Omental fat pad (tissue), 4 donors: ENCODE data around the gene DNAJB13. TPM values are rescaled to one million over a fixed set of nuclear protein-coding genes. Genes with fewer than 3 reads are reported as not detected.
A peak's percentile ranks its signal among the peaks of the same experiment; 100 is the strongest.

Experiments used
- ATAC-seq: fragments of 150-250 bp; one replicate; pipeline ENCODE4 v1.9.1; 2016; ENCODE audit warnings: mild to moderate bottlenecking, moderate library complexity; ENCODE audit not compliant: low FRiP score
- DNase-seq: peaks from one replicate; pipeline ENCODE4 v3.0.0-alpha.2; 2019; ENCODE audit warnings: low spot score
- CTCF ChIP-seq, 3 donors: fragments of 450-650 bp; IDR thresholded peaks; one replicate each; pipeline ENCODE4 v1.5.1; 2016 to 2017; ENCODE audit warnings: antibody characterized with exemption in 3 of 3, mild to moderate bottlenecking in 3 of 3, moderate library complexity in 2 of 3
- total RNA-seq, 4 donors: library from RNA; depleted of rRNA; stranded (reverse); fragments of >200 nt; gene quantifications; one replicate each; pipeline ENCODE4 v1.1.0, GENCODE V29; 2016

Gene DNAJB13
- total RNA-seq, 4 donors from 2014 or later = not detected

- ATAC-seq = no peak
- no peak for TF ChIP-seq CTCF (IDR thresholded peaks at IDR 0.05)
- DNase-seq = no peak
Observed at GRCh38 chr11:74017631-74018030, 66.8 kb downstream of the DNAJB13 start.

GRCh38 chr11:74018331-74019005 is 67.6 kb downstream of the DNAJB13 start:
- peak; percentile 66 for DNase-seq
- peak; percentile 91 for ATAC-seq
- TF ChIP-seq CTCF (IDR thresholded peaks at IDR 0.05) = no peak

GRCh38 chr11:74019104-74019738 is 68.4 kb downstream of the DNAJB13 start:
- TF ChIP-seq CTCF (IDR thresholded peaks at IDR 0.05) = no peak
- no peak for ATAC-seq
- no peak for DNase-seq

- no peak for TF ChIP-seq CTCF (IDR thresholded peaks at IDR 0.05)
- no peak for ATAC-seq
- DNase-seq = no peak
Observed at GRCh38 chr11:74019860-74020259, 69.0 kb downstream of the DNAJB13 start.

Other genes with a start within 250 kb of the DNAJB13 start
- gene RAB6A, start 190.0 kb upstream of the DNAJB13 start, total RNA-seq = 100 to 1,000 TPM; 107 to 145 (median 118) TPM
- gene MRPL48, start 163.2 kb upstream of the DNAJB13 start, total RNA-seq = 10 to 100 TPM; 10.7 to 19.8 (median 12.3) TPM
- gene COA4, start 74.2 kb upstream of the DNAJB13 start, total RNA-seq = 10 to 100 TPM; 51.9 to 92.0 (median 75.7) TPM
- 10 to 100 TPM in 1 of 4 donors, 1 to 10 TPM in 3; 7.1 to 11.4 (median 9.7) TPM for gene PAAF1, start 74.0 kb upstream of the DNAJB13 start, total RNA-seq
- gene UCP2, start 31.8 kb downstream of the DNAJB13 start, total RNA-seq = 100 to 1,000 TPM in 3 of 4 donors, 10 to 100 TPM in 1; 58.9 to 163 (median 131) TPM
- 1 to 10 TPM in 2 of 4 donors, under 1 TPM in 2; 0.74 to 2.8 (median 1.2) TPM for gene UCP3, start 58.1 kb downstream of the DNAJB13 start, total RNA-seq
- 10 to 100 TPM; 17.5 to 34.0 (median 19.0) TPM for gene C2CD3, start 220.0 kb downstream of the DNAJB13 start, total RNA-seq
- 10 to 100 TPM; 23.2 to 25.0 (median 23.8) TPM for gene PPME1, start 220.3 kb downstream of the DNAJB13 start, total RNA-seq